Measurements from ENCODE around the gene HMCES.
A peak's percentile ranks its signal among the peaks of the same experiment; 100 is the strongest.
"Not testable (repeated sequence)": the region's sequence is repeated elsewhere in the genome, so short reads cannot be mapped to it uniquely, and the experiment has no call there.

The HMCES gene

DNA sequence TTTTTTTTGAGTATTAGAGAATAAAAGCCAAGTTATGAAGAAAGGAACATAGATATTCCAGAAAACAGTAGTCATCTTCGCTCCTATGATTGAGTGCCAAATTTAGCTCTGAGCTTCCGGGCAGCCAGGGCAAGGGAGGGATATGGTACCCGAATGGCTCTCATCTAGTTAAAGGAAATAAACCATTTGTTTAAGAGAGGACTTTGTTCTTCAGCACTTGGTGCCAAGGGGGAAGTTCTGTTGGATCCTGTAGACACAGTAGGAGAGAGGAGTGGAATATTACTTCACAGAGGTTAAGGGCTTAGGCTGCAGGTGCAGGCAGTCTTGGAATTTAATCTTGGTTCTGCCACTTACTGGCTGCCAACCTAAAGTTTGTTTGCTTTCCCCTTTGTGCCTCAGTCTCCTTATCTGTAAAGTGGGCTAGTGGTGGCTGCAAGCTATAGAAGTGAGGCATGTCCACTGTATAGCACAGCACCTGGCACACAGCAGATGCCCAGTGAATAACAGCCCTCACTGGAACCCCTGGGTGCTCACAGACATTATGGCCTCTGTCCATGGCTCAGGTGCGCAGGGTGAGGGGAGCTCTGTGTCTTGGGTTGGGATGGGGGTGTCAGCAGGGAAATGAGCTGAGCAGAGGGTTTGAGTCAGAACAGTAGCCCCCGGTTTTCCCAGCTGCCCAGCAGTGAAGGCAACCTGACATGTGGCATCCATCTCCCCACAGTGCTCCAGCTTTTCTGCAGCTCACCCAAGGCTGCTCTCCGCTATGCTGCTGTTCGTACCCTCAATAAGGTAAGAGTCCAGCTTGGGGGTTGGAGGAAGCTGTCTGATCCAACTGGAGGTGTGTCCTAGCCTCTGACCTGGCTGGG lies 18.8 kb upstream of the HMCES start:
- no peak for DNase-seq

DNA sequence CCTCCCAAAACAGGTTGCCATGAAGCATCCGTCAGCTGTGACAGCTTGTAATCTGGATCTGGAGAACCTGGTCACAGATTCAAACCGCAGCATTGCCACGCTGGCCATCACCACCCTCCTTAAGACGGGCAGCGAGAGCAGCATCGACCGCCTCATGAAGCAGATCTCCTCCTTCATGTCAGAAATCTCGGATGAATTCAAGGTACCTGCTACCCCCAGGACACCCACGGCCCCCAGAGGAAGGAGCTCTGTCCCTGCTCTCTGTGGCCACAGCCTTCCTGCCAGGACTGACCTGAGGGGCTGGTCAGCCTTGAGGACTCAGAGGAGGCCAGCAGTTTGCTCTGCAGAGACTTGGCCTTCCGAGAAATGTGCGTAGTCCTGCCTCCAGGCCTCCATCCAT lies 18.1 kb upstream of the HMCES start:
- no peak for DNase-seq

DNA sequence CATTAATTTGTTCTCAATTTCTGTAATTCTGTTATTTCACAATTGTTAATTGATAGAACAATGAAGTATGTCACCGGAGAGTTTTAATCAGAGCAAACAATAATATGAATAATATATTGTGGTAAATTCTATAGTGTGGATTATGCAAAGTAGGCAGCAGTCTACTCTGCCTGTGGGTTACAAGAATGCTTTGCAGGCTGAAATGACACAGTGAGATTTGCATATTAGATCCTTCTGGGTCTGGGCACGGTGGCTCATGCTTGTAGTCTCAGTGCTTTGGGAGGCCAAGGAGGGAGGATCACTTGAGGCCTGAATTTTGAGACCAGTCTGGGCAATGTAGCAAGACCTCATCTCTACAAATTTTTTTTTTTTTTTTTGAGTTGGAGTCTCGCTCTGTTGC lies 16.8 kb upstream of the HMCES start:
- DNase-seq, result no peak

DNA sequence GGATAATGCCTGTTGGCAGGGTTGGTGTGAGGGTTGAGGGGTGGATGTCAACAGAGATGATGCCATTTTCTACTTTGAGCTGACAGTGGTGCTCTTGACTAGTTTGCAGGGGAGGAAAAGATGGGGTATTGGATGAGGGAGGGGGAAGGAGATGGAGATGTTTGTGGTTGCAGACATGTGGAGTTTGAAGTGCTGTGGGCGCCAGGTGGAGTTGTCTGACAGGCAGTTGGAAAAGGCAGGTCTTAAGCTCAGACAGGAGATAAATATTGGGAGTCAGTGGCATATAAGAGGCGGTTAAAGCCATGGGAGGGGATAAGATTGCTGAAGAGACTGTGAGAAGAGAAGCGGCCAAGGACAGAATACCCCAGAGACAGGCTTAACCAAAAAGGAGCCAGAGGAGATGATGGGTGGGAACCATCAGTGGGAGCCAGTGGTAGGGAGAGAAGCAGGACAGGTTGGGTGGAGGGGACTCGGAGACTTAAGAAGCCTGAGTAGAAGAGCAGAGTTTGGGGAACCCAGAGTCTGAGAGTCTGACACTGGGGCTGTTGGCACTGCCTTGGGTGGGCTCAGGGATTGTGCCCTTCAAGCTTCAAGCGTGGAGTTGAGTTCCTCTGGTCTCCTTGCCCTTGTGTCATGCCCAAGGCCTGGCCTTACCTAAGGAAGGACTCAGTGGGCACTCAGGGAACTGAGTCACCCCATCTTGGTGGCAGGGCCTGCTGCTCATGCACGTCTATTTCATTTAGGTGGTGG lies 15.3 kb upstream of the HMCES start:
- no peak for DNase-seq

DNA sequence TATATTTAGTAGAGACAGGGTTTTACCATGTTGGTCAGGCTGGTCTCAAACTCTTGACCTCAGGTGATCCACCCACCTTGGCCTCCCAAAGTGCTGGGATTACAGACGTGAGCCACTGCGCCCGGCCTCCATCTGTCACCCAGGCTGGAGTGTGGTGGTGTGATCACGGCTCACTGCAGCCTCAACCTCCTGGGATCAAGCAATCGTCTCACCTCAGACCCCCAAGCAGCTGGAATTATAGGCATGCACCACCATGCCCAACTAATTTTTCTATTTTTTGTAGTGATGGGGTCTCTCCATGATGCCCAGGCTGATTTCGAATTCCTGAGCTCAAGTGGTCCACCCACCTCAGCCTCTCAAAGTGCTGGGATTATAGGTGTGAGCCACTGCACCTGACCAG lies 13.7 kb upstream of the HMCES start:
- not testable (repeated sequence) for DNase-seq

DNA sequence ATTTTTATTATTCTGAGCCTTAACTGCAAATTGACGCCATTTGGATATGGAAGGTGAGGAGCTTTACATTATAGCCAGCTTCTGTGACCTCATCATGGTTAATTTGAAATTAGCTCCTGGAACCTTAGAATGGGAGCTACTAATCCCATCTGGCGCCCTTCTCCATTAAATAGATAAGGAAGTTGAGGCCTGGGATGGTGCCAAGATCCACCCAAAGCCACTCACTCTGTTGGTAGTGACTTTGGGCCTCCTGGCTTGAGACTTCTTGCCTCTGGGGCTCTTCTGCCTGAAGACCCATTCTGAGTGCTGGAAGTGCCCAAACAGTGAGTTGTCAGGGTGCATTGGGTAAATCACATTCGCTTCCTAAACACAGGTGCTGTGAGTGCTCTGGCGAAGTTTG lies 12.0 kb upstream of the HMCES start:
- DNase-seq, result peak; percentile 52

DNA sequence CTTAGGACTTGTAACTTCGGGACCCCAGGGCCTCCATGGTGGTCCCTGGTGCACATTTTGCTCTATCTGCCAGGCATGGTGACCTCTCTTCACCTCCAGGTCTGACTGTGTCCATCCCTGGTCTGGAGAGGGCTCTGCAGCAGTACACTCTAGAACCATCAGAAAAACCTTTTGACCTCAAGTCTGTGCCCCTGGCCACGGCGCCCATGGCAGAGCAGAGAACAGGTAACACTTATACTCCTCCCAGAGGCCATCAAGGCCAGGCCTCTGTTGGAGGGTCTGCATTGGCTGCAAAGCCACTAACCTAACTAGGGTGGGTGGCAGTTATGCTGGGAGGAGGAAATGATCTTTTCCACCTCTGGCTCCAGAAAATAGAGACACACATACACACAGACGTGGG lies 10.3 kb upstream of the HMCES start:
- no peak for DNase-seq

DNA sequence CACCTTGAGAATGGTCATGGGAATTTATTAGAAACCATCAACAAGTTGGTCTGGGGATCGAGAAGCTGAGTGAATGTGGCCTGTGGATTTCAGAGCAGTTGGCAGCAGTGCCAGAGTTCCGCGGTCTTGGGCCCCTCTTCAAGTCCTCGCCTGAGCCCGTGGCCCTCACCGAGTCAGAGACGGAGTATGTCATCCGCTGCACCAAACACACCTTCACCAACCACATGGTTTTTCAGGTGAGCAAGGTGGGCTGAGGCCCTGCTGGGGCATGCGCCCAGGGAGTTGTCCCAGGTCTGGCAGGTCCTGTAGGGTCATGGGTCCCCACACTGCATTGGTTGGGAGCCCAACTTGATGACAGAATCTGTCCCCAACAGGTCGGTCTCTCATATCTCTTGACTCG lies 7.0 kb upstream of the HMCES start:
- no peak for DNase-seq

DNA sequence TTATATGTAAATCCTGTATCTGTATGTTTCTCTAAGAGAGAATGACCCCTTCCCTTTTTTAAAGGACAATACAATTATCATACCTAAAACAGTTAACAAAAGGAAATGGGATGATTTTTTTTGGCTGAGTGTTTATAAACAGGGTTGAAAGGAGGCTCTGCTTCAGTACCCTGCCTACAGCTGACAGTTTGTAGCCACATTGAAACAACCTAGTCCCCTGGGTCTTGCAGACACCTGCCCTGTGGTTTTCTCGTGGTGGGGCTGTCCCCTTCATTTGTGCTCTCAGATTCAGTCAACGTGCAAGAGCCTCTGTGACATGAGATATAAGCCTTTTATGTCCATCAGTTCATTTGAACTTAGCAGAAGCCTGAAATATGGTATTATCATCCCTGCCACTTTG lies 2.3 kb upstream of the HMCES start:
- no peak for DNase-seq

DNA sequence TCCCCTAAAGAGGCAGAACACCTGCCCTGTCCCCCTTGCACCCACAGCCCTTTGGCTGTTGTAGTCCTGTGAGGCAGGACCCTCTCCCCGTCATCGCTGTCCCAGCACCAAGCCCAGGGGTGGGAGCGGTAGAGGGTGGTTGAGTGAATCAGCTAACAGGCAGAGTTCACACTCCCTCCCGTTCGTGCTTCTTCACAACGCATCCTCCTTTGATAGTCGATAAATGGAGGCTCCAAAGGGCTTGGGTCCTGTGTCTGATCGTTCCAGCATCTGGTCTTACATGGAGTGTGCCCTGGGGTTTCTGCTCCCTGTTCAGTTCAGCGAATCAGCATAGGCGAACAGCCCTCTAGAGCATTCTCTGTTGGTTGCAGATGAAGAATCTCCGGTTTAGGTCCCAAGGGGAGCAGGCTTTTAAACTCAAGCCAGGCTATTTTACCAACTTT lies 820 bp upstream of the HMCES start:
- DNase-seq, result peak; percentile 47

DNA sequence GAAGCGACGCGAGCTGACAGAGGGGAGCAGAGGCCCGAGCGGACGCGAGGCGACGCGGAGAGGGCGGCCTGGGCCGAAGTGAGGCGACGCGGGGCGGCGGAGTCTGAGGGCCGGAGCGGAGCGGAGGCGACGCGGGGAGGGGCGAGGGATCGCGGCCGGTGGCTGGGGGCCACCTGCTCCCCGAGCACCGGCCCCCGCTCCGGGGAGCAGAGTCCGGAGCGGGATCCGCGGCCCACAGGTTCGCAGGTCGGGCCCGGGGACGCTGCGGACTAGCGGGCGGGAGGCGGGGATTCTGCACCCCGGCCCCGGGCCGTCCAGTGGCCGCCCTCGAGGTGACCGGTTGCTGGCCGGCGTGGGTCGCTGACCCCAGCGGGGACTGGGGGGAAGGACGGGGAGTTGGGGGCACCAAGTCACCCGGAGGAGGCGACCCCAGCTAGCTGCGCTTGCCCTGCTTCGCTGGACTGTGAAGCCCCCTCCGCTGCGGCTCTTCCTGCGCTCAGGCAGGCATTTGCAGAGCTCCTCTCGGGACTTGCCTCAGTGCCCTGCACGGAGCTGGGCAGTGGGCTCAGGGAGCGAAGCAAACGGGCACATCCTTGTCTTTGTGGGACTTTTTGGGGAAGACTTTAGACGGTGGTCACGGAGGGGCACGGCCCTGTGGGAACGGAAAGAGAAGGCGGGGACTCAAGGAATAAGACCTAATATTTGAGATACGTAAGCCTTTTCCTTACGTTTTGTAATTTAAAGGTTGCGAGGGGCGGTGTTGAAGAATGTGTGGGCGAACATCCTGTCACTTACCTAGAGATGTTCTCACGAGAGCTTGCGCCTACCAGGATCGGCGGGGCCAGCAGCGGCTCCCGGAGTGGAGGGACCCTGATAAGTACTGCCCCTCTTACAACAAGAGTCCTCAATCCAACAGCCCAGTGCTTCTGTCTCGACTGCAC lies 566 bp downstream of the HMCES start:
- DNase-seq, result peak; percentile 76

DNA sequence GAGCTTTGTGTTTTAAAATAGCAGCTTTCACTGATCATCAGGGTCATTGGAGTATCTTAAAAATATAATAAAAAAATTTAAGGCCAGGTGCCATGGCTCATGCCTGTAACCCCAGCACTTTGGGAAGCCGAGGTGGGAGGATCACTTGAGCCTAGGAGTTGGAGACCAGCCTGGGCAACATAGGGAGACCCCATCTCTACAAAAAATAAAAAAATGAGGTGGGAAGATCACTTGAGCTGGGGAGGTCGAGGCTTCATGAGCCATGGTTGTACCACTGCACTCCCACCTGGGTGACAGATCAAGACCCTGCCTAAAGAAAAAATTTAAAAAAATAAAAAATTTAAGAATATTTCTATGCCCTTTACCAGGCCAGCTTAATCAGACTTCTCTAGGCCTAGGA lies 1.5 kb downstream of the HMCES start:
- DNase-seq, result no peak

DNA sequence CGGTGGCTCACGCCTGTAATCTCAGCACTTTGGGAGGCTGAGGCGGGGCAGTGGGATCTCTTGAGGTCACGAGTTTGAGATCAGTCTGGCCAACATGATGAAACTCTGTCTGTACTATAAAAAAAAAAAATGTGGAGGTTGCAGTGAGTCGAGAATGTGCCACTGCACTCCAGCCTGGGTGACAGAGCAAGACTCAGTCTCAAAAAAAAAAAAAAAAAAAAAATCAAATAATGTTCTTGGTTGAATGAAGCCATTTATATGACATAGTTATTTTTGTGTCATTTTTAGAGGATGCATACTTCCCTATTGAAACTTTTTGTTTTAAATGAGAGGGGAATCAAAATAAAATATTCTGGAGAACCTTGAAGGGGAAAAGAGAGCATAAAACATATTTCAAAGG lies 3.1 kb downstream of the HMCES start:
- DNase-seq, result no peak

DNA sequence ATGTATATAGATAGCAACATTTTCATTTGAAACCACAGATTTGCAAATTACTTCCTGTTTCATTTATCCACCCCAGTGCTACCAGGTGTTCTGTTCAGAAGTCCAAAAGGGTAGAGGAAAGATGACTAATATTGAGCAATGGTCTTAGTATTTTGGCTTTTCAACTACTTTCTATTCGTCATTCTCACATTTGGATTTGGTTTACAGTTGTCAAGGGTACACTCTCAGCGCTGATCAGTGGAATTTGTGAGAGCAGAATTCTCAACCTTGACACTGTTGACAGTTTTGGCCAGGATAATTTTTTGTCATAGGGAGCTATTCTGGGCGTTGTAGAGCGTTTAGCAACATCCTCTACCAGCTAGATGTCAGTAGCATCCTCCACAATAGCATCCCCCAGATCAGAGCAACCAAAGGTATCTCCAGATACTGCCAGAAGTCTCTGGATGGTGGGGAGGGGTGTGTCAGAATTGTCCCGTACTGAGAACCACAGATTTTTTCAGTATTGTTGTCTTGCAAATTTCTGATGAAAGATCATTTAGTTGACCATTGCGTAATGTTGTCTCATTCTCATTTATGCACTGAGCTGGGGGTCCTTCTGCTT lies 4.2 kb downstream of the HMCES start:
- peak; percentile 28 for DNase-seq

DNA sequence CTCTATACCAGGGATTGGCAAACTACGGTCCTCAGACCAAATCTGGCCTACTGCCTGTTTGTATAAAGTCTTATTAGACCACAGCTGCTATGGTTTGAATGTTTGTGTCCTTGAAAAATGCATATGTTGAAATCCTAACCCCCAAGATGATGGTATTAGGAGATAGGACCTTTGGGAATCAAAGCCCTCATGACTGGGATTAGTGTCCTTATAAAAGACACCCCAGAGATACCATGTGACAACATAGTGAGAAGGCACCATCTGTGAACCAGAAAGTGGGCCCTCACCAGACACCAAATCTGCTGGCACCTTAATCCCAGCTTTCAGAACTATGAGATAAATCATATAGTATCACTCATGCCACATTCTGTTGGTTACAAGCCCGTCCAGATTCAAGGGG lies 7.4 kb downstream of the HMCES start:
- DNase-seq, result no peak

DNA sequence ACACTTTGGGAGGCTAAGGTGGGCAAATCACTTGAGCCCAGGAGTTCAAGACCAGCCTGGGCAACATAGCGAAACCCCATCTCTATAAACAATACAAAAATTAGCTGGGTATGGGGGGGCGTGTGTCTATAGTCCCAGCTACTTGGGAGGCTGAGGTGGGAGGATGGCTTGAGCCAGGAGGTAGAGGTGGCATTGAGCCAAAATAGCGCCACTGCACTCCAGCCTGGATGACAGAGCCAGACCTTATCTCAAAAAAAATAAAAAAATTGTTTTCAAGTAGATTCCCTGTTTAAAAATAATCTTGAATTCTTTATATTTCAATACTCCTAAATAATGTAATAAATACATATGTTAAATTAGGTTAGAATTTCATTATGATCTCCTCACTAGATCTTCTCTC lies 9.8 kb downstream of the HMCES start:
- DNase-seq, result peak; percentile 24

DNA sequence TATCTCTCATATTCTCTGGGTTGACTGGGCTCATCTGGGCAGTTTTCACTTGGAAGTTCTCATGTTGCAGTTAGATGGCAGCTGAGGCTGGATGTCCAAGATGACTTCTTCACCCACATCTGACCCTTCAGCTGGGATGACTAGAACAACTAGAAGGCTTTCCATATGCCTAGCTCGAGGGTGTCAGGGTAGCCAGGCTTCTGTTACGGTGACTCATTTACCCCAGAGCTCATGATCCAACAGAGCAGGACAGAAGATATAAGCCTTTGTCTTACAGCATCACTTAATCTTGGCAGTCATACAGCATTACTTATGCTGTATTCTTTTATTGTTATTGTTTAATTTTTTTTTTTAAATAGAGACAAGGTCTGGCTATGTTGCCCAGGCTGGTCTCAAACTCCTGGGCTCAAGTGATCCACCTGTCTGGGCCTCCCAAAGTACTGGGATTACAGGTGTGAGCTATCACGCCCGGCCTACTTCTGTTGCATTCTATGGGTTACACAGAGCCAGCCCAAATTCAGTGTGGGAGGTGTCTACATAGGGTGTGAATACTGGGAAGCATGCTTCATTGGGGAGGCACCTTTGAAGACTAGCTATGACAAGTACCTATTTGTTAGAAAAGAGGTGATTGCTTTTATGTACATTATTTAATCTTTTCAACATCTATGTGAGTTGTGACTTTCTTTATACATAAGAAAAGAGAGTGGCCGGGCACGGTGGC lies 10.7 kb downstream of the HMCES start:
- peak; percentile 19 for DNase-seq

DNA sequence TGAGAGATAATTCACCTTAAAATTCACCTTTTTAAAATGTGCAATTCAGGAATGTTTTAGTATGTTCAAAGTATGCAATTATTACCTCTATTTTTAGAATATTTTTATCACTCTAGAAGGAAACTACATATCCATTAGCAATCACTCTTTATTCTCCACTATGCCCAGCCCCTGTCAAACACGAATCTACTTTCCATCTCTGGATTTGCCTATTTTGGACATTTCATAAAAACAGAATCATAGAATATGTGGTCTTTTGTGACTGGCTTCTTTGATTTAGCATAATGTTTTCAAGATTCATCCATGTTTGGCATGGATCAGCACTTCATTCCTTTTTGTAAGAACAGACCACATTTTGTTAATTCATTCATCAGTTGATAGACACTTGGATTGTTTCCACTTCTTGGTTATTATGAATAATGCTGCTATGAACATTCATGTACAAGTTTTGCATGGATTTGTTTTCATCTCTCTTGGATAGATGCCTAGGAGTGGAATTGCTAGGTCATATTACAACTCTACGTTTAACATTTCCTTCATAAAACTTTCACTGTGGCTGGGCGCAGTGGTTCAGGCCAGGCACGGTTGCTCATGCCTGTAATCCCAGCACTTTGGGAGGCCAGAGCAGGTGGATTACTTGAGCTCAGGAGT lies 12.7 kb downstream of the HMCES start:
- no peak for DNase-seq

DNA sequence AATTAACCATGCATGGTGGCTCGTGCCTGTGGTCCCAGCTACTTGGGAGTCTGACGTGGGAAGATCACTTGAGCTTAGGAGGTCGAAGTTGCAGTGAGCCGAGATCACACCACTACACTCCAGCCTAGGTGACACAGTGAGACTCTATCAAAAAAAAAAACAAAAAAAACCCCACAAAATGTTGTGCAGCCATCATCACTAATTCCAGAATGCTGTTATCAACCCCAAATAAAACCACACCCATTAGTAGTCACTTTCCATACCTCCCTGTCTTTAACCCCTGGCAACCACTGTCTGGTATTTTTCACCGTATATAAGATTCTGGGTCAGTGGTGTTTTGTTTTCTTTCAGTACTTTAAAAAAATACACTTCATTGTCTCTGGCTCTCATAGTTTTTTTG lies 16.6 kb downstream of the HMCES start:
- DNase-seq, result peak; percentile 70

DNA sequence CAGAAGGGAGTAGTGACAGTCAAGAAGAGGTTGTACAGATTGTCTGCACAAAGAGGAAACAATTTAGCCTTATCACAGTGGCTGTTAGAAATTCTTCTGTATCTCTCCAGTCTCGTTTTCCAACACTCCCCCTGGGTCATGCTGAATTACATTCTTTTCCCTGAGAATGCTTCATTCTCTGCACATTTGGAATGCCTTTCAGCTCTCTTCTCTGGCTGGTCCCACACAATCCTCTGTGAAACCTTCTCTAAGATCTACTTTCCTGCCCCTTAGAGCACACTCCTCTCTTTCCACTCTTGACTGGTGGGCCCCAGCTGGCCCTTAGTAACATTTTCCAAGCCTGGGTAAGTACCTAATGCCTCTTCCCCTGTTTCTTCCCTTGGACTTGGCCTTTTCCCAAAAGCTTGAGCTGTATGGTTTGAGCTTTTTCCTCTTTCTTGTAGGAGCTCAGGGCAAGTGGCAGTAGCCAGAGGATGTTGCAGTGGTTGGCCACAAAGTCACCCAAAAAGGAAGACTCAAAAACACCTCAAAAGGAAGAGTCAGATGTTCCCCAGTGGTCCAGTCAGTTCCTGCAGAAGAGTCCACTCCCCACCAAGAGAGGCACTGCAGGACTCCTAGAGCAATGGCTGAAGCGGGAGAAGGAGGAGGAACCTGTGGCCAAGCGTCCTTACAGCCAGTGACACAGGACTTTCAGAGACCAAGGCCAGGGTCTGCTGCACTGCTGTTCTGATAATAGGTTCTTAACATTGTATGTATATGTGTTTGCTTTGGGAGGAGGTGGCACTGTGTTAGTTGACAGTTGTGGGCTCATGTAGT lies 25.7 kb downstream of the HMCES start:
- peak; percentile 32 for DNase-seq

DNA sequence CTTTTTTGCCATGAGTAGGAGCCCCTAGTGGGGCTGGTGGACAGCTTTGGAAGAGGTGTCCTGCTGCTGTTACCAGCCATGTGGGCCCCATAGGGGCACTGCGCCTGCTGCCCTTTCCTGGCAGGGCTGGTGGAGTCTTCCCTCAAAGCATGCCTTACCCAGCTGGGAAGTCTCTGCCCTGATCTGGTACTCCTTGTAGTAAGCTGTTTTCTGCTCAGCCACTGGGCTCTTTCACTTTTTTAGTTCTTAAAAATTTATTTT lies 26.2 kb downstream of the HMCES start:
- no peak for DNase-seq

Data from hematopoietic multipotent progenitor cell treated with erythropoietin and hydrocortisone succinate and interleukin-3 and kit ligand, for 4 days (in vitro differentiated cells).